OCI-LY7 (cell line): ENCODE measurements around the gene VPS9D1. TPM values are rescaled to one million over a fixed set of nuclear protein-coding genes. Genes with fewer than 3 reads are reported as not detected.
A peak's percentile ranks its signal among the peaks of the same experiment; 100 is the strongest.

Source experiments
- BruUV-seq: library from RNA; stranded (reverse); fragments of 400-500 nt; replicated peaks from 2 replicates; lab custom pipeline; 2021; lab: Mats Ljungman, UMichigan
- CTCF ChIA-PET: fragments of 300-600 bp; sonication (Branson Sonifier 250); formaldehyde crosslinking; loops from one replicate; lab custom pipeline; 2022; ENCODE audit warnings: antibody characterized with exemption; ENCODE audit not compliant: unreplicated experiment; lab: Charles Lee
- POLR2A ChIA-PET: fragments of 300-600 bp; sonication (Branson Sonifier 250); formaldehyde crosslinking; loops from one replicate; lab custom pipeline; 2022; ENCODE audit warnings: antibody characterized with exemption; lab: Charles Lee
- DNase-seq: peaks from one replicate; pipeline ENCODE4 v3.0.0-alpha.2; 2015; ENCODE audit warnings: low spot score
- H2AFZ ChIP-seq: fragments of 200-600 bp; sonication (generic), shearing (Covaris generic); 2 replicates; pipeline ENCODE4 v1.6.1; 2014; ENCODE audit warnings: mild to moderate bottlenecking, antibody characterized with exemption, low read length, moderate library complexity
- H3K27ac ChIP-seq: fragments of 200-600 bp; sonication (generic); 2 replicates; pipeline ENCODE4 v1.5.1; 2014; ENCODE audit warnings: mixed run types, low read depth, mild to moderate bottlenecking, moderate library complexity, low read length, inconsistent platforms; ENCODE audit not compliant: poor library complexity, severe bottlenecking
- H3K36me3 ChIP-seq: fragments of 200-600 bp; sonication (generic); 2 replicates; pipeline ENCODE4 v1.6.1; 2014; ENCODE audit warnings: mild to moderate bottlenecking, antibody characterized with exemption, low read length, moderate library complexity, mixed read lengths; ENCODE audit not compliant: insufficient read depth
- H3K4me1 ChIP-seq: fragments of 200-600 bp; sonication (generic); 2 replicates; pipeline ENCODE4 v1.5.1; 2014; ENCODE audit warnings: mild to moderate bottlenecking, low read length; ENCODE audit not compliant: insufficient read depth, poor library complexity, severe bottlenecking
- H3K4me2 ChIP-seq: fragments of 200-600 bp; sonication (generic); 2 replicates; pipeline ENCODE4 v1.6.1; 2014; ENCODE audit warnings: mild to moderate bottlenecking, low read length
- H3K4me3 ChIP-seq: fragments of 200-600 bp; sonication (generic); 2 replicates; pipeline ENCODE4 v1.5.1; 2014; ENCODE audit warnings: mild to moderate bottlenecking, low read depth, low read length; ENCODE audit not compliant: poor library complexity, severe bottlenecking
- H3K79me2 ChIP-seq: fragments of 200-600 bp; sonication (generic); 2 replicates; pipeline ENCODE4 v1.6.1; 2016; ENCODE audit warnings: low read depth, mild to moderate bottlenecking, low read length, moderate library complexity, mixed read lengths; ENCODE audit not compliant: insufficient read depth
- H3K9me2 ChIP-seq: fragments of 200-600 bp; sonication (generic); 2 replicates; pipeline ENCODE4 v1.6.1; 2016; ENCODE audit warnings: mild to moderate bottlenecking, low read length, mixed read lengths; ENCODE audit not compliant: insufficient read depth
- H3K9me3 ChIP-seq: fragments of 200-600 bp; sonication (generic); 2 replicates; pipeline ENCODE4 v1.6.1; 2014; ENCODE audit warnings: mild to moderate bottlenecking, mixed run types, low read length, mixed read lengths
- H4K20me1 ChIP-seq: fragments of 200-600 bp; sonication (generic); 2 replicates; pipeline ENCODE4 v1.6.1; 2014; ENCODE audit warnings: mild to moderate bottlenecking, antibody characterized with exemption, low read length, moderate library complexity, mixed read lengths; ENCODE audit not compliant: insufficient read depth
- EZH2phosphoT487 ChIP-seq: fragments of 200-600 bp; sonication (generic); IDR thresholded peaks from 2 replicates; pipeline ENCODE4 v1.6.1; 2018; ENCODE audit warnings: low read depth, borderline replicate concordance, mild to moderate bottlenecking, mixed run types, antibody characterized with exemption, low read length, moderate library complexity, mixed read lengths
- intact Hi-C: fragments of 100-400 bp; cut with micrococcal nuclease; formaldehyde crosslinking; loops from one replicate; pipeline ENCODE4 v1.10.0; 2022; ENCODE audit not compliant: unreplicated experiment
- total RNA-seq, 2 experiments: library from RNA; depleted of rRNA in 1 of 2; stranded (reverse); fragments of >200 nt in 1 of 2; shearing (Covaris generic) in 1 of 2; gene quantifications; 2 replicates each; pipeline ENCODE4 v1.2.3, GENCODE V29; 2014 to 2022
- TF ChIP-seq, protein P1 (sequence below): fragments of 200-600 bp; sonication (generic); conservative IDR thresholded peaks from 2 replicates; pipeline ENCODE4 v1.5.1; 2014; ENCODE audit warnings: mild to moderate bottlenecking, antibody characterized with exemption, low read length, moderate library complexity, mixed read lengths

VPS9D1 gene
- total RNA-seq, 2 experiments from 2014 or later = 3.1 to 4.6 TPM

DNA sequence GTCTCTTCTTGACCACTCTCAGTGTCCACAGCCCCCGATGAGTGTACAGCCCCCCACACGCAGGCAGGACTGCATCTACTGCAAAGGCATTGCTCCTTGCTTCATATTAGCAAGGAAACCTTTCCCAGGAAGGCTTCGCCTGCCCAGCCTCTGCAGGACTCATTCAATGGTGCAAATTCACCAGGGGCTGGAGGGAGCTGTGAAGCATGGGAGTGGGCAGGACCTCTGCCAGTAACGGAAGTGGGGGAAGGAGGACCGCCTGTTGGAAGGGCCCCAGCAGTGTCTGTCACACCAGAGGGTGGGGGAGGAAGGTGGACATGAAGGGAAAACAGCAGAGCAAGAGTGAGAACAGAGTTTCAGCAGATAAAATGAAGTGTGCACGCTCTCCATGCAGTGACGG lies 60.6 kb downstream of the VPS9D1 start:
- Histone ChIP-seq H3K36me3 (peaks cover 42% of the 10 kb centered on the region), H3K4me3 (no peak overlapping the region), H4K20me1 (no peaks in the 10 kb centered on the region), H3K9me3 (no peaks in the 10 kb centered on the region), H3K4me2 (no peak overlapping the region), H3K9me2 (no peaks in the 10 kb centered on the region), H2AFZ (no peak overlapping the region), H3K4me1 (peaks cover 13% of the 10 kb centered on the region), H3K27ac (no peak overlapping the region), H3K79me2 (peaks cover 26% of the 10 kb centered on the region)
- no peak for DNase-seq
- ChIA-PET CTCF (no interaction called here), POLR2A (interaction anchor here (0.6 kb wide), 1 partner anchor 41 kb away, joined by 3 read pairs; the partner anchor contains the start of gene SPATA2L)
- BruUV-seq = no TSS peak
- intact Hi-C loops = no loop called here
- TF ChIP-seq EZH2phosphoT487 = no peak
- TF ChIP-seq, protein P1, sequence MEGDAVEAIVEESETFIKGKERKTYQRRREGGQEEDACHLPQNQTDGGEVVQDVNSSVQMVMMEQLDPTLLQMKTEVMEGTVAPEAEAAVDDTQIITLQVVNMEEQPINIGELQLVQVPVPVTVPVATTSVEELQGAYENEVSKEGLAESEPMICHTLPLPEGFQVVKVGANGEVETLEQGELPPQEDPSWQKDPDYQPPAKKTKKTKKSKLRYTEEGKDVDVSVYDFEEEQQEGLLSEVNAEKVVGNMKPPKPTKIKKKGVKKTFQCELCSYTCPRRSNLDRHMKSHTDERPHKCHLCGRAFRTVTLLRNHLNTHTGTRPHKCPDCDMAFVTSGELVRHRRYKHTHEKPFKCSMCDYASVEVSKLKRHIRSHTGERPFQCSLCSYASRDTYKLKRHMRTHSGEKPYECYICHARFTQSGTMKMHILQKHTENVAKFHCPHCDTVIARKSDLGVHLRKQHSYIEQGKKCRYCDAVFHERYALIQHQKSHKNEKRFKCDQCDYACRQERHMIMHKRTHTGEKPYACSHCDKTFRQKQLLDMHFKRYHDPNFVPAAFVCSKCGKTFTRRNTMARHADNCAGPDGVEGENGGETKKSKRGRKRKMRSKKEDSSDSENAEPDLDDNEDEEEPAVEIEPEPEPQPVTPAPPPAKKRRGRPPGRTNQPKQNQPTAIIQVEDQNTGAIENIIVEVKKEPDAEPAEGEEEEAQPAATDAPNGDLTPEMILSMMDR = no peak

- Histone ChIP-seq H4K20me1 (no peaks in the 10 kb centered on the region), H3K79me2 (peaks cover 26% of the 10 kb centered on the region), H3K4me1 (peaks cover 13% of the 10 kb centered on the region), H3K27ac (peak overlapping the region; percentile 53), H3K9me3 (no peaks in the 10 kb centered on the region), H3K4me3 (peak overlapping the region; percentile 98), H3K9me2 (no peaks in the 10 kb centered on the region), H3K4me2 (peak overlapping the region; percentile 97), H2AFZ (peak overlapping the region; percentile 95), H3K36me3 (peaks cover 41% of the 10 kb centered on the region)
- BruUV-seq = no TSS peak
- POLR2A ChIA-PET = interaction anchor here (0.5 to 0.6 kb wide), 2 partner anchors 23 to 865 kb away, joined by 3 to 5 read pairs; no protein-coding TSS in a partner anchor
- DNase-seq = peak; percentile 34
- CTCF ChIA-PET = no interaction called here
- intact Hi-C loops = loop anchor here (5.0 kb wide), 2 partner anchors 96 to 1006 kb away; partner anchors contain the start of genes CYBA and RPL13
- TF ChIP-seq EZH2phosphoT487 = no peak
- TF ChIP-seq, protein P1 = no peak
Measured at GRCh38 chr16:89658221-89658879, 62.3 kb downstream of the VPS9D1 start.
